ENCODE measurements around the gene DRC7. TPM values are rescaled to one million over a fixed set of nuclear protein-coding genes. Genes with fewer than 3 reads are reported as not detected.

Gene DRC7
- total and polyA plus RNA-seq, 9 of the 15 experiments (the other 6 are each of a cell fraction or from before 2014, with no cell fraction given) = 0.04 to 0.33 (median 0.12) TPM; not detected in 3

- TF ChIP-seq ZNF224 (CRISPR knock-in tag; IDR thresholded peaks at IDR 0.05) (no peak), MTA2 (IDR thresholded peaks at IDR 0.05; ENCODE audit: low read depth) (no peak), PHF8 (IDR thresholded peaks at IDR 0.05; ENCODE audit: borderline replicate concordance, low read length) (no peak), HNRNPLL (IDR thresholded peaks at IDR 0.05; ENCODE audit: low read depth, low read length, poor library complexity, severe bottlenecking) (no peak), RBM25 (IDR thresholded peaks at IDR 0.05; ENCODE audit: low read depth, low read length, severe bottlenecking) (peak; percentile 61), MEF2A (IDR thresholded peaks at IDR 0.05; ENCODE audit: control insufficient read depth, low read depth, low read length) (no peak), TEAD2 (tag; IDR thresholded peaks at IDR 0.05) (no peak), ZNF184 (CRISPR knock-in tag; IDR thresholded peaks at IDR 0.05) (no peak), ZC3H4 (CRISPR knock-in tag; IDR thresholded peaks at IDR 0.05; ENCODE audit: borderline replicate concordance) (no peak), JUND (IDR thresholded peaks at IDR 0.05; ENCODE audit: borderline replicate concordance, low read depth, low read length) (peak; percentile 65), JUND (tag; IDR thresholded peaks at IDR 0.05; ENCODE audit: borderline replicate concordance, low read depth, low read length) (no peak), CBFA2T3 (IDR thresholded peaks at IDR 0.05) (peak; percentile 40), MAZ (CRISPR knock-in tag; conservative IDR thresholded peaks at IDR 0.05 in 1 of 2, IDR thresholded peaks at IDR 0.05 in 1 of 2) (peak in 1 of 2 experiments; percentile 4; a peak in 1 of 4 replicates), ZNF316 (IDR thresholded peaks at IDR 0.05) (peak; percentile 43; the same call in 1 of the 2 replicates), SRF (CRISPR knock-in tag; IDR thresholded peaks at IDR 0.05) (0 out of 4 replicates have a peak, but pooled peaks of 1 of the 2 experiments have one; percentile 17), ZNF644 (tag; IDR thresholded peaks at IDR 0.05; ENCODE audit: low read depth) (no peak), ARID1B (IDR thresholded peaks at IDR 0.05) (peak; percentile 50), SMARCE1 (IDR thresholded peaks at IDR 0.05) (0 out of 2 replicates have a peak, but pooled peaks have one; percentile 16), KDM1A (IDR thresholded peaks at IDR 0.05) (peak in 1 of 2 experiments; percentile 43; a peak in 1 of 4 replicates), NFIX (CRISPR knock-in tag; IDR thresholded peaks at IDR 0.05; ENCODE audit: low read depth) (no peak), SPI1 (IDR thresholded peaks at IDR 0.05; ENCODE audit: borderline replicate concordance, low read depth, low read length) (0 out of 2 replicates have a peak, but pooled peaks have one; percentile 27), FOXO4 (CRISPR knock-in tag; IDR thresholded peaks at IDR 0.05) (0 out of 2 replicates have a peak, but pooled peaks have one; percentile 27), HNRNPL (IDR thresholded peaks at IDR 0.05; ENCODE audit: low read depth, low read length) (no peak)
- TF ChIP-seq, protein P1, sequence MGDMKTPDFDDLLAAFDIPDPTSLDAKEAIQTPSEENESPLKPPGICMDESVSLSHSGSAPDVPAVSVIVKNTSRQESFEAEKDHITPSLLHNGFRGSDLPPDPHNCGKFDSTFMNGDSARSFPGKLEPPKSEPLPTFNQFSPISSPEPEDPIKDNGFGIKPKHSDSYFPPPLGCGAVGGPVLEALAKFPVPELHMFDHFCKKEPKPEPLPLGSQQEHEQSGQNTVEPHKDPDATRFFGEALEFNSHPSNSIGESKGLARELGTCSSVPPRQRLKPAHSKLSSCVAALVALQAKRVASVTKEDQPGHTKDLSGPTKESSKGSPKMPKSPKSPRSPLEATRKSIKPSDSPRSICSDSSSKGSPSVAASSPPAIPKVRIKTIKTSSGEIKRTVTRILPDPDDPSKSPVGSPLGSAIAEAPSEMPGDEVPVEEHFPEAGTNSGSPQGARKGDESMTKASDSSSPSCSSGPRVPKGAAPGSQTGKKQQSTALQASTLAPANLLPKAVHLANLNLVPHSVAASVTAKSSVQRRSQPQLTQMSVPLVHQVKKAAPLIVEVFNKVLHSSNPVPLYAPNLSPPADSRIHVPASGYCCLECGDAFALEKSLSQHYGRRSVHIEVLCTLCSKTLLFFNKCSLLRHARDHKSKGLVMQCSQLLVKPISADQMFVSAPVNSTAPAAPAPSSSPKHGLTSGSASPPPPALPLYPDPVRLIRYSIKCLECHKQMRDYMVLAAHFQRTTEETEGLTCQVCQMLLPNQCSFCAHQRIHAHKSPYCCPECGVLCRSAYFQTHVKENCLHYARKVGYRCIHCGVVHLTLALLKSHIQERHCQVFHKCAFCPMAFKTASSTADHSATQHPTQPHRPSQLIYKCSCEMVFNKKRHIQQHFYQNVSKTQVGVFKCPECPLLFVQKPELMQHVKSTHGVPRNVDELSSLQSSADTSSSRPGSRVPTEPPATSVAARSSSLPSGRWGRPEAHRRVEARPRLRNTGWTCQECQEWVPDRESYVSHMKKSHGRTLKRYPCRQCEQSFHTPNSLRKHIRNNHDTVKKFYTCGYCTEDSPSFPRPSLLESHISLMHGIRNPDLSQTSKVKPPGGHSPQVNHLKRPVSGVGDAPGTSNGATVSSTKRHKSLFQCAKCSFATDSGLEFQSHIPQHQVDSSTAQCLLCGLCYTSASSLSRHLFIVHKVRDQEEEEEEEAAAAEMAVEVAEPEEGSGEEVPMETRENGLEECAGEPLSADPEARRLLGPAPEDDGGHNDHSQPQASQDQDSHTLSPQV (IDR thresholded peaks at IDR 0.05) = peak; percentile 52; the same call in 1 of the 2 replicates
Measured at GRCh38 chr16:57734308-57734924, 39.8 kb downstream of the DRC7 start (continued).
